SW 1271 (cell line): ENCODE measurements around the gene PTCD1.
A peak's percentile ranks its signal among the peaks of the same experiment; 100 is the strongest.

Experiments used
- DNase-seq, 2 experiments: peaks; one replicate each; lab custom pipeline; 2025; lab: John Stamatoyannopoulos, UW

Gene PTCD1

GRCh38 chr7:99438573-99439480 is at the start of gene PTCD1, which contains the start of gene CPSF4:
Gene PTCD1 (minus strand): TSS chr7:99438798. CDS start chr7:99435242, 3,556 bp downstream.
Gene CPSF4 (plus strand): TSS chr7:99438943. CDS start chr7:99439083, 140 bp downstream.
- peak; percentile 75 to 85 for DNase-seq

GRCh38 chr7:99485094-99485493 is 46.5 kb upstream of the PTCD1 start:
- no peak for DNase-seq

GRCh38 chr7:99478464-99479440 is 40.2 kb upstream of the PTCD1 start:
- no peak for DNase-seq

GRCh38 chr7:99476107-99476506 is 37.5 kb upstream of the PTCD1 start:
- DNase-seq: no peak

GRCh38 chr7:99473315-99473596 is 34.7 kb upstream of the PTCD1 start:
- peak in 1 of 2 experiments; percentile 56 for DNase-seq

GRCh38 chr7:99472561-99473314 is 34.1 kb upstream of the PTCD1 start, which contains the start of gene ZNF789:
Gene ZNF789 (plus strand): TSS chr7:99472890. CDS start chr7:99476457, 3,567 bp downstream.
- peak; percentile 84 to 94 for DNase-seq

- no peak for DNase-seq
Measured at GRCh38 chr7:99469381-99470065, 30.9 kb upstream of the PTCD1 start.

GRCh38 chr7:99468336-99468918 is 29.8 kb upstream of the PTCD1 start:
- no peak for DNase-seq

GRCh38 chr7:99465421-99465768 is 26.8 kb upstream of the PTCD1 start:
- no peak for DNase-seq

GRCh38 chr7:99461221-99461620 is 22.6 kb upstream of the PTCD1 start:
- DNase-seq: peak in 1 of 2 experiments; percentile 14

- DNase-seq: no peak
Measured at GRCh38 chr7:99460651-99461050, 22.1 kb upstream of the PTCD1 start.

- DNase-seq: peak in 1 of 2 experiments; percentile 13
Measured at GRCh38 chr7:99459087-99459486, 20.5 kb upstream of the PTCD1 start.

- DNase-seq: no peak
Measured at GRCh38 chr7:99457650-99458493, 19.3 kb upstream of the PTCD1 start.

- no peak for DNase-seq
Measured at GRCh38 chr7:99457050-99457649, 18.6 kb upstream of the PTCD1 start.

- no peak for DNase-seq
Measured at GRCh38 chr7:99456288-99456687, 17.7 kb upstream of the PTCD1 start.

- no peak for DNase-seq
Measured at GRCh38 chr7:99455874-99456273, 17.3 kb upstream of the PTCD1 start.

GRCh38 chr7:99453105-99453504 is 14.5 kb upstream of the PTCD1 start:
- DNase-seq: no peak

GRCh38 chr7:99452541-99452940 is 13.9 kb upstream of the PTCD1 start:
- no peak for DNase-seq

GRCh38 chr7:99451936-99452335 is 13.3 kb upstream of the PTCD1 start:
- no peak for DNase-seq
